GF-D8 (cell line): ENCODE data around the gene SLC17A9.
"Not testable (repeated sequence)": the region's sequence is repeated elsewhere in the genome, so short reads cannot be mapped to it uniquely, and the experiment has no call there.

Experiments used
- DNase-seq: peaks from one replicate; lab custom pipeline; 2025; lab: John Stamatoyannopoulos, UW

Gene SLC17A9

DNA sequence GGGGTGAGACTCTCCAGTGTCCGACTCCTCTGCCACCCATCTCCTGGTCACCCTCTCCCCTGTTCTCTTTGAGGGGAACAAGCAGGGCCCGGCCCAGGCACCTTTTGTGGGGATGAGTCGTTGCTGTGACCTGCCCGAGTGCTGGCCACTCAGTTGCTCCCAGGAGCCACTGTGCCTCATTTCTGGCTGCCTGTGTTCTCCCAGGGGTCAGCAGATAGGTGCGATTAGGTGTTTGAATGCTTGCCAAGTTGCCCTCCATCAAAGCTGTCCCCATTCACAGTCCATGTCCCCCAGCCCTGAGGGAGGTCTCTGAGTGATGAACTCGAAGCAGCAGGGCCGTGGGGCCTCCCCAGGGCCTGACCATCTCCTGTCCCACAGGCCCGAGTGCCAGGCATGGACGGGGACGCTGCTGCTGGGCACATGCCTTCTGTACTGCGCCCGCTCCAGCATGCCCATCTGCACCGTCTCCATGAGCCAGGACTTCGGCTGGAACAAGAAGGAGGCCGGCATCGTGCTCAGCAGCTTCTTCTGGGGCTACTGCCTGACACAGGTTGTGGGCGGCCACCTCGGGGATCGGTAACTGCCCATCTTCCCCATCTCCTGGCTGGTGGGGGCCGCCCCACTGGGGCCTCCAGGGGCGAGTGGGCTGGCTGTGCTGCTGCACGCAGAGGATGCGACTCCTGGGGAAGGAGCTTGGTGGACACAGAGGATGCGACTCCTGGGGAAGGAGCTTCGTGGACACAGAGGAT, 4.1 kb downstream of the SLC17A9 start:
- no peak for DNase-seq

DNA sequence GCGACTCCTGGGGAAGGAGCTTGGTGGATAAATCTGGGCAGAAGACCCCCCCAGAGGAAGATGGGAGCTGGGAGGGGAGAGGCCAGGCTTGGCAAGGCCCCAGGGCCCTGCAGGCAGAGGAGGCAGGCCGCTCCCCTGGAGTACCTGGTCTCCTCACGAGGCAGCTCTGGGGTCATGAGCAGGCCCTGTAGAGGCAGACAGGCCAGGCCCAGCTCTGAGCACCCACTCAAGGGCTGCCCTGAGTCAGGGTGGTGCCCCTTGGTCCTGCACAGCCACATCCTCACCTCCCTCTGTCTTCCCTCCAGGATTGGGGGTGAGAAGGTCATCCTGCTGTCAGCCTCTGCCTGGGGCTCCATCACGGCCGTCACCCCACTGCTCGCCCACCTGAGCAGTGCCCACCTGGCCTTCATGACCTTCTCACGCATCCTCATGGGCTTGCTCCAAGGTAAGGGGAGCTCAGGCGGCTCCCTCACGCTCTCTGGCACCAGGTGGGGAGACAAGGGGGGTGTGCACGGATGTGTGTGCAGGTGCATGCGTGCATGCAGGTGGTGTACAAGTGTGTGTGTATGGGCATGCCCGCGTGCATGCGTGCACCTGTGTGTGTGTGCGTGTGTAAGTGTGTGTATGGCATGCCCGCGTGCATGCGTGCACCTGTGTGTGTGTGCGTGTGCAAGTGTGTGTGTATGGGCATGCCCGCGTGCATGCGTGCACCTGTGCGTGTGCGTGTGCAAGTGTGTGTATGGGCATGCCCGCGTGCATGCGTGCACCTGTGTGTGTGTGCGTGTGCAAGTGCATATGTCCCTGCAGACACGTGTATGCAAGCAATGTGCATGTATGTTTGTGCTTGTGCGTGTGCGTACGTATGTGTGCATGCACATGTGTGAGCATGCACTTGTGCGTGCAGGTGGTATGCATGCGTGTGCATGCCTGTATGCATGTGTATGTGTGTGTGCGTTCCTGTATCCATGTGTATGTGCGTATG, 4.9 kb downstream of the SLC17A9 start:
- no peak for DNase-seq

DNA sequence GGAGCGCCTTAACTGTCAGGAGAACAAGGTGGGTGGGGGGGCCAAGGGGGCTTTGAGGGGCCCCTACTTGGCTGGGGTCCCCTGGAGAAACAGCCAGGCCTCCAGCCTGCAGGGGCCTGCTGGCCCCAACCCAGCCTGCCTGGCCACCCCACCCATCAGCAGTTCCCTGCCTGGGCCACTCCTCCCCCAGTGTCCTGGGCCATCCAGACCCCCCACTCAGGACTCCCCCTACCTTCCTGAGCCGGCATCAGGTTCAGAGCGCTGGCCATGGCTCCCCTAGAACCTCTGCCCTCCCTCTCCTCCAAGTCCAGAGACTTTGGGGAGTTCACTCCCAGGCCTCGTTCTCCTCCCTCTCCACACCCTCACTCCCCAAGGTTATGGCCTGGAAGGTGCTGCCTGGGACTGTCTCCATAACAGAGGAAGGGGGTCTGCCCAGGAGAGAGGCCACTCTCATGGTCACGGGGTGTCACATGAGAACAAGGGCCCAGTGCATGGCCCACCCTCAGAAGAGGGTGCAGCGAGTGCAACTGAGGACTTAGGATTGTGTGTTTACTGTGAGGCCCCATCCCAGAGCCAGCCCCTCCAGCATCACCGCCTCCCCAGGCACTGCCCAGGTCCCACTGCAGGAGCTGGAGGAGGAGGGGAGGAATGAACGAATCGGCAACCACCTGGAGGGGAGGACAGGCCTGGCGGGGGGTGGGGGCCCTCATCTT, 6.0 kb downstream of the SLC17A9 start:
- no peak for DNase-seq

DNA sequence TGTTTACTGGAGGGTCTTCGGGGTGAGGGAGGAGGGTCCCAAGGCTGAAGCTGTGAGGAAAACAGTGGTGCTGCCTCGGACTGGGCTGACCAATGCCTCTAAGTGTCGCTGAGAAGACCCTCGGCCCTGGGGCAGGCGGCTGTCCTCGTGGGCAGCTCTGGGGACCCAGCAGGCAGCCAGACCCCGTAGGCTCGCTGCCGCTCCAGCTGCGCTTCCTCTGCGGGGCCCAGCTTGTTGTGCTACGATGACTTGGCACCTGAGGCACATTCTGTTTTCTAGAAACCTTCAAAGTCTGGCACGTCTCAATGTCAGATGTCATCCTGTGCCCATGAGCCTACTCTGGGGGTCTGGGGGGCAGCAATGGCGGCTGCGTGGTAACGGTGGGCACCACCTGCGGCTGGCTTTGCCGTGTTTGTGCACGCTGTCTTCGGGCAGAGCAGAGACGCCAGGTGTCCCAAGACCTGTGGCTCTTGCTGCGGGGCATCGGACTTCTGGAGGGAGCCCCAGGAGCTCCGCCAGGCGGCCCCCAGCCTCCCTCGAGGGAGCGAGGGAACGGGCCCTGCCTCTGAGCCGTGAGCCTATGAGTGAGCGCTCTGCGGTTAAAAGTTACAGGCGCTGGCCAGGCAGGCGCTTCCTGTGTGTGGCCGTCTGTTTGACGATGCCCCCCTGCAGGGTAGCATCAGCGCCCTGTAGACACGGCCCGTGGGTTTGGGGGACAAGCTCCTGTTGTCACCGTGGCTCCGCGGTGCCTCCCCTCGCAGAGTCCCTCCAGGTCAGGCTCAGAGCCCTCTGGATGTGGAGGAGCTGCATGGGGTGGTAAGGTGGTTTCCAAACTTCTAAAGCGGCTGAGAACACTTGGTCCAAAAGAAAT, 6.8 kb downstream of the SLC17A9 start:
- no peak for DNase-seq

DNA sequence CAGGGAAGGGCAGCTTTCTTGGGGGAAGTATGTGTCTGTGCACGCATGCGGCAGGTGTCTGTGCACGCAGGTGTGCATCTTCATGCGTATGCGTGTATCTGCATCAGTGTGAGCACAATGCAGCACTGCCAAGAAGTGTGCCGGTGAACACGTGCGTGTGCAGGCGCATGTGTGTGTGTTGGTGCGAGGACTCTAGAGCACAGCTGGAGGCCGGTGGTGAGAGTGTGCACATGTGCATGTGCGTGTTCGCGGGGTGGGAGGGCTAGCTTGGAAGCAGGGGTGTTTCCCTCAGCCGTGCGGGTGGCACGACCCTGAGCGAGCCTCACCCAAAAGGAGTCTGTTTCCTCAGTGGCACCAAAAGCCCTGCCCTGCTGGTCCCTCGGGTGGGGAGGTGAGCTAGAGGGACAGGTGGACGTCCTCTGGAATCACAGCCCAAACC, 7.5 kb downstream of the SLC17A9 start:
- no peak for DNase-seq

DNA sequence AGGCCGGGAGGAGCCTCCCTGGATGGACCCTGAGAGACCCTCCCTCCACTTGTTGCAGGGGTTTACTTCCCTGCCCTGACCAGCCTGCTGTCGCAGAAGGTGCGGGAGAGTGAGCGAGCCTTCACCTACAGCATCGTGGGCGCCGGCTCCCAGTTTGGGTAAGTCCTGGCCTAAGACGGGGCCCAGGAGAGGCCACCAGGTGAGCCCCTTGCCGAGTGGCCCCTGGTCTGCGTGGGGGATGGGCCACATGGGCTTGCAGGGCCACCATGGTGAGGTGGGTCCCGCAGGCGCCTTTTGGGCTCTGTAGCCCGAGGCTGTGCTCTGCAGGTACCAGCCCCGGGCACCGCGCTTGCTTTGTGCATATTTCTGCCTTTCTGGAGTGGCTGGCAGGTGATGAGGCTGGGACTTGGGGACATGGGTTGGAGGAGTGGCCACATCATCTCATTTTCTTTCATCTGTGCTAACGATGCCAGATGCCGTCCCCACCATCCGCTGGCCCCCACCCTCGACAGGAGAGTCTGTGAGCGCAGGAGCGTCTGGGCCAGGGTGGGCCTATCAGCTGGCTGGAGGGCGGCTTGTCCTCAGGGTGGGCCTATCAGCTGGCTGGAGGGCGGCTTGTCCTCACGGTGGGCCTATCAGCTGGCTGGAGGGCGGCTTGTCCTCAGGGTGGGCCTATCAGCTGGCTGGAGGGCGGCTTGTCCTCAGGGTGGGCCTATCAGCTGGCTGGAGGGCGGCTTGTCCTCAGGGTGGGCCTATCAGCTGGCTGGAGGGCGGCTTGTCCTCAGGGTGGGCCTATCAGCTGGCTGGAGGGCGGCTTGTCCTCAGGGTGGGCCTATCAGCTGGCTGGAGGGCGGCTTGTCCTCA, 8.2 kb downstream of the SLC17A9 start:
- DNase-seq: not testable (repeated sequence)

DNA sequence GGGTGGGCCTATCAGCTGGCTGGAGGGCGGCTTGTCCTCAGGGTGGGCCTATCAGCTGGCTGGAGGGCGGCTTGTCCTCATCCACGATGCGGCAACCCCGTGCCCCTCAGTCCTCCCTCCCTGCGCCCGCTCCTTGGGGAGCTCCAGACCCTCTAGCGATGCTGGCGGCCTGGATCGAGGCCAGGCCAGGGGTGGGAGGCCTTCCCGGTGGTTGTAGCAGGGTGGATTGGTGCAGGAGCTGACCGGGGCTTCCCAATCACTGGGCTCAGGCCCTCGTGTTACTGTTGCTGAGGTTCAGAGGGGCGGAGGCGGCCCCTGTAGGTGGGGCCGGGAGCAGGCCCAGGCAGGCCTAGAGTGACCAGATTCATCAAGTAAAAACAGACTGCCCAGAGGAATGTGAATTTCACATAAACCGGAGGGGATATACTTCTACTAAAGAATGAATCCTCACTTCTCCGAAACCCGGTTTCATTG, 8.8 kb downstream of the SLC17A9 start:
- no peak for DNase-seq

DNA sequence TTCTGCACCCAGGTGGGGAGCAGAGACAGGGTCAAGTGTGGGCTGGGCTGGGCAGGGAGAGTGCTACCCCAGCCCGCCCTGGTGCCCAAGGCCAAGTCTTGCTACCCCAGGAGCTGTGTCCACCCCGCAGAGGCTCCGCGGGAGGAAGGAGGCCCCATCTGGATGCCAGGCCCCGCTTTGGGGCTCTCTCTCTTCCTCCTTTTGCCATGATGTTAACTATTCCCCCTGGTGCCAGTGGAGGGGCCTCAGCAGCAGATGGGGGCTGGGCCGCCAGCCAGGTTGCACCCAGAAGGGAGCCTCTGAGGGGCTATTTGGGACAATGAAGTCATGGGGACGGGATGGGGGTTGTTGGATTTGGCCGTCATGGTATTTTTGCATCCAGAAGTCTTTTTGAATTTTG, 9.3 kb downstream of the SLC17A9 start:
- no peak for DNase-seq

DNA sequence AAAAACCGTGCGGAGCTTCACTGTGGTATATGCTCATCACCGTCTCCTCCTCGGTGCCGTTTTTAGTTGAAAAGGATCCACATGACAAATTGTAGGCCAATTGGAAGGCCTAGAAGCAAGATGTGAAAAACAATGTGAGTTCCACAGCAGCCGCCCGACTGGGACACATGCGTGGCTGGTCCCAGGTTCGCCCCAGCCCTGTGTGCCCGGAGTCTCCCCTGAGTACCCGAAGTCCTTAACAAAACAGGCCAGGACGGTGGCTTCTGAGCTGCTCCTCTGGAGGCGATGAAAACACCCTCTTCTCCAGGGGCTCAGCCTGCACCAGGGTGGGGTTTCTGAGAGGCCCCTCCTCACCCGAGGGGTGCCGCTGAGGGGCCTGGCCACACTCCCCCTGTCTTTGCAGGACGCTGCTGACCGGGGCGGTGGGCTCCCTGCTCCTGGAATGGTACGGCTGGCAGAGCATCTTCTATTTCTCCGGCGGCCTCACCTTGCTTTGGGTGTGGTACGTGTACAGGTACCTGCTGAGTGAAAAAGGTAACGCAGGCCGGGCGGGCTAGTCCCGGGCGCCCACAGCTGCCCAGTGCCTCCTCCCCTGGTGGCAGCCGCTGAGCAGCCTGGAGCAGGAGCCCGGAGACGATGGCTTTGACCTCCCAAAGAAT, 9.8 kb downstream of the SLC17A9 start:
- DNase-seq: no peak

DNA sequence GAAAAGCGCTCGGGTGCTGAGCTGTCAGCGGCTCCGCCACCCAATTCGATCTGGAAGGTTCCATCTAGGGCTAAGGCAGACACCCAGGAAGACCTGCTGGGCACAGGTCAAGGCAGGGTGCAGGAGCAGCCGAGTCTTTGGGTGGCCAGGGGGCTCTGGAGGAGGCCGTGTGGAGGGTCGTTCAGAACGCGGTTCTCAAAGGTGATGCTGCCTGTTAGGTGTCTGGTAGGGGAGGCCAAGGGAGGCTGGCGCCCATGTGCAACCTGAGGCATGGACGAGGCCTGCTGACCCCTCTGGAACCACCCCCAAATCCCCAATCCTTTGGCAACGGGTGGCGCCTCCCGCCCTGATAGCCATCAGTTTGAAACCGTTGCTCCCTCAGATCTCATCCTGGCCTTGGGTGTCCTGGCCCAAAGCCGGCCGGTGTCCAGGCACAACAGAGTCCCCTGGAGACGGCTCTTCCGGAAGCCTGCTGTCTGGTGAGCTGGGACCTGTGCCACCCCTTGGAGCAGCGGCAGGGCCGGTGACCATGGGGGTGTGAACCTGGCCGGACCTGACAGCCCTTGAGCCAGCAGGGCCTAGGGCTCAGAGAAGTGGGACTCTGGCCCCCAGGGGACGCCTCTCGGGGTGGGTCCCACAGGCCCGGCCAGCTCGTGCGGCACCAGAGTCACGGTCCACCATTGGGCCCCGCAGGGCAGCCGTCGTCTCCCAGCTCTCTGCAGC, 10.5 kb downstream of the SLC17A9 start:
- no peak for DNase-seq

DNA sequence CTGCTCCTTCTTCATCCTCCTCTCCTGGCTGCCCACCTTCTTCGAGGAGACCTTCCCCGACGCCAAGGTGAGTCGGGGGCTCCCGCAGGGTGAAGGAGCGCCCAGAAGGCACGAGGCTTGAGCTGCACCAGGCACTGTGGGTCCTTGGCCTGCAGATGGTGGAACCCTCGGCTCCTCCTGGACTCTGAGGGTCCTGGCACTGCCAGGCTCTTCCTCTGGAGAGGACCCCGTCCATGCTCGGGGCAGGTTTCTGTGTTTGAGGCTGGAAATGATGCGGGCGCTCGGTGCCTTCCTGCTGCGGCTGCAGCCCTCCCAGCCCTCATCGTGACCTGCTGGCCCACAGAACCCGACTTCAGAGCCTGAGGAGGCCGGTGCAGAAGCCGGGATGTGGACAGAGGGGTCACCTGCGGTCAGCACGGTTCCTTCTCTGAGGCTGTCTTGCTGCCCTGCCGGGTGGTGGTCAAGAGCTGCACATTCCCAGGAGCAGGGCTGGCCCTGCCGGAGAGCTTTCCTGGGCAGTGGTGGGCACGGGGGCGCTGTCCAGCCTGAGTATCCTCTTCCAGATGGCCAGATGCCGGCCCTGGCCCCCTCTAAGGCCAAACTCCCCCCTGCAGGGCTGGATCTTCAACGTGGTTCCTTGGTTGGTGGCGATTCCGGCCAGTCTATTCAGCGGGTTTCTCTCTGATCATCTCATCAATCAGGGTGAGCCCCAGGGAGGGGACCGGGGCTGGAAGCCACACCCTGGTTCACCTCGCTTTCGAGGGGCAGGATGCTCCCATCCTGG, 11.3 kb downstream of the SLC17A9 start:
- no peak for DNase-seq

DNA sequence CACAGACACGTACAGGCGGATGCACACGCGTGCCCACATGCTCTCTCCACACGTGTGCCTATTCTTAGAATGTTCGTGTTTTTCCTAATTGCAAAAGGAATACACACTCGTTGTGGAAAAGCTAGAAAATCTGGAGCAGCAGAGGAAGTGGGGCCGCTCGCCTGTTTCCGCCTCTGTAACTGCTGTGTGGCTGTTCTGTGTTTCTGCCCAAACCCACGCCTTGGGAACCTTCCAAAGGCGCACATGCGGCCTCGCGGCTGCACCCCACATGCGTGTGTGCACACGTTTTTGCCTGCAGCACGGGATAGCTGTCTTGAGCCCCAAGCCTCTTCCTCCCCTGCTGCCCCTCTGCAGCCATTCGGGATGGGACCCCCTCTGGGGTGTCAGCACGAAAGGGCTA, 12.2 kb downstream of the SLC17A9 start:
- no peak for DNase-seq

DNA sequence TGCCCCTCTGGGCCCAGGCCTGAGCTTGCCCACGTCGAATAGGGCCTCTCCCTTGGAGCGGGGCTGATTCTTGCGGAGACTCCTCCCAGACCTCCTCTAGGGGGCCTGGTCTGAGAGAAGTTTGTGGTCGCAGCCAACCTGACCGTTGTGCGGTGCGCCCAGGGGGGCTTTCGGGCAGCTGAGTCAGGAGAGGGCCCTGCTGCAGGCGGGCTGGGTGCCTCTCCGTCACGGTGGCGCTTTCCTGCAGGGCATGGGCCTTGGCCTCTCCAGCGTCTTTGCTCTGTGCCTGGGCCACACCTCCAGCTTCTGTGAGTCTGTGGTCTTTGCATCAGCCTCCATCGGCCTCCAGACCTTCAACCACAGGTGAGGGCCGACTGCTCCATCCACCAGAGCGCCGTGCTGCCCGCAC, 12.9 kb downstream of the SLC17A9 start:
- no peak for DNase-seq

DNA sequence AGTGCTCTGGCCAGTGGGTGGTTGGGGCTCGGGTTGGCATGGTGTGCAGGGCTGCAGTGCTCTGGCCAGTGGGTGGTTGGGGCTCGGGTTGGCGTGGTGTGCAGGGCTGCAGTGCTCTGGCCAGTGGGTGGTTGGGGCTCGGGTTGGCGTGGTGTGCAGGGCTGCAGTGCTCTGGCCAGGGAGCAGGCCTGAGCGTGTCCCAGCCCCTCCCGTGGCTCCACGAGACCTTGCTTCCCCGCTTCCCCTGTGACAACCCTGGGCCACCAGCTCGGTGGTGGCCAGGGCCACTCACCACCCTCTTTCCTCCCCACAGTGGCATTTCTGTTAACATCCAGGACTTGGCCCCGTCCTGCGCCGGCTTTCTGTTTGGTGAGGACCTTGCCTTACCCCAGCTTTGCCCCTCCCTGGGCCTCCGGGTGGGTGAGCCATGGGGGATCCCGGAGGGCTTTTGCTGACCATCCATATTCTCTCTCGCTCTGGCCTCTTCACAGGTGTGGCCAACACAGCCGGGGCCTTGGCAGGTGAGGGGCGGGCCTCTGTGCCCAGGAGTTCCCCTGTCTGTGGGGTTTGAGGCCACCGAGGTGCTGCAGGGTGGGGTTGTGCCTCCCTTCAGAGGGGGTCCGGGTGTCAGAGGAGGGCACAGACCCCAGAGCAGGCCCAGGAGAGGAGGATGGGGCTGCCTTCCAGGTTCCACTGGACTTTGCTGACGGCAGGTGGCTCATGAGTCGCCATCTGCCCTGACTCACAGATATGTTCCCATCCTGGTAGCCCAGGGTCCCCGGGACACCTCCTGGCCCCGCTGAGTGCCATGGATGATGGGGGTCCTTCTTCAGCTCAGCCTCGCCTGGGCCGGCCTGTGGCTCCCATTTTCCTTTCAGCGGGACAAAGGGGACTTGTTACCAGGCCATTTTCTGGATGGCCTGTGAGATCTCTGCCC, 14.0 kb downstream of the SLC17A9 start:
- DNase-seq: no peak

DNA sequence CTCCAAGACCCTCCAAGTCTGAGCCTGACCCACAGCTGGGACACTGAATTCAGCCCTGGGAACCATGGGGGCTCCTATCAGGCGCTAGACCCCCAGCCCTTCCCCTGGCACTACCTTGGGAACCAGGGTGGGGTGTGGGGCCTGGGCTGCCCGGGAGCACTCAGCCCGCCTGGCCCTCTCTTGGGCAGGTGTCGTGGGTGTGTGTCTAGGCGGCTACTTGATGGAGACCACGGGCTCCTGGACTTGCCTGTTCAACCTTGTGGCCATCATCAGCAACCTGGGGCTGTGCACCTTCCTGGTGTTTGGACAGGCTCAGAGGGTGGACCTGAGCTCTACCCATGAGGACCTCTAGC, 14.6 kb downstream of the SLC17A9 start:
- DNase-seq: no peak

DNA sequence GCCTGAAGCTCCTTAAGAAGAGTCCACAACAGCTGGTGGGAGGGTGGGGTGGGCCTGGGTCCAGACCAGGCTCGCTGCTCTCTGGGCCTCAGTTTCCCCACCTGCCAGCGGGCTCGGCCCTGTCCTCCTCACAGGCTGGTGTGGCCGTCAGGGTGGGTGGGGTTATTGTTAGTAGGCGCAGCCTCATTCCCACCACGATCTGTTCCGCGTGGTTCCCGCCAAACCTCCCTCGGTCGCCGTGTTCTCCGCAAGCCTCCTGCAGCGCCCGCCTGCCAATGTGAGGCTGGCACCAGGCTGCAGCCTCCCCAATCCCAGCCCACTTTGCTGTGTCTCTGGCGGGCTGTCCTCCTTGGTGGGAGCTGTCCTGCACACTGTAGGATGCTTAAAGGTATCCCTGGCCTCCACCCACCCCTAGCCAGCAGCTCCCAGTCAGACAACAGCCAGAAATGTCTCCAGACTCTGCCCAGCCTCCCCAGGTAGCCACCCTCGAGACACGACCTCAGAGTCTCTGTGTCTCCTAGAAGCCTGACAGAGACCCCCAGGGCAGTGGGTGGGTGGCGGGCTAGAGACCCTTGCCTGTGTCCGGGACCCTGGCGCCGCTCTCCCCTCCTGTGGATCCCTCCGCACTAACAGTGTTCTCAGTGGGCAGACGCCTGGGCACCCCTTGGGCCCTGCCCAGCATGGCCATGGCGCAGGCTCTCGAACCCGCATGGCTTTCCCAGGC, 15.3 kb downstream of the SLC17A9 start:
- DNase-seq: no peak
